OCI-LY3 (cell line): Measurements from ENCODE around the gene SPG7.

Experiments used
- H2AFZ ChIP-seq: fragments of 200-600, 300-600 bp; shearing (Covaris generic); 2 replicates; pipeline ENCODE4 v1.6.0; 2014; ENCODE audit warnings: antibody characterized with exemption, low read depth, low read length
- H3K27ac ChIP-seq: fragments of 200-600, 300-600 bp; sonication (generic); 2 replicates; pipeline ENCODE4 v1.5.1; 2014; ENCODE audit warnings: mild to moderate bottlenecking, low read length, moderate library complexity, mixed read lengths
- H3K27me3 ChIP-seq: fragments of 200-600, 300-600 bp; sonication (generic); 2 replicates; pipeline ENCODE4 v1.6.1; 2014; ENCODE audit warnings: low read depth, low read length, mixed read lengths
- H3K36me3 ChIP-seq: fragments of 200-600, 300-600 bp; sonication (generic); replicated peaks from 2 replicates; pipeline ENCODE3; 2014; ENCODE audit warnings: low read depth, low read length, mixed read lengths
- H3K4me1 ChIP-seq: fragments of 300-600, 200-600 bp; sonication (generic); 2 replicates; pipeline ENCODE4 v1.6.1; 2014; ENCODE audit warnings: low read length, mixed read lengths
- H3K4me2 ChIP-seq: fragments of 200-600, 300-600 bp; sonication (generic); 2 replicates; pipeline ENCODE4 v1.6.1; 2014; ENCODE audit warnings: low read length, mixed read lengths
- H3K4me3 ChIP-seq: fragments of 300-600, 200-600 bp; sonication (generic); 2 replicates; pipeline ENCODE4 v1.5.1; 2014; ENCODE audit warnings: antibody characterized with exemption, mild to moderate bottlenecking, low read length, moderate library complexity
- H3K79me2 ChIP-seq: fragments of 300-600, 200-600 bp; shearing (Covaris generic); 2 replicates; pipeline ENCODE4 v1.6.1; 2014; ENCODE audit warnings: mild to moderate bottlenecking, low read length, mixed read lengths
- H3K9ac ChIP-seq: fragments of 300-600, 200-600 bp; shearing (Covaris generic); 2 replicates; pipeline ENCODE4 v1.6.0; 2014; ENCODE audit warnings: mild to moderate bottlenecking, low read length, moderate library complexity
- H3K9me3 ChIP-seq: fragments of 200-600, 300-600 bp; shearing (Covaris generic); 2 replicates; pipeline ENCODE4 v1.6.1; 2014; ENCODE audit warnings: low read length, mixed read lengths; ENCODE audit not compliant: insufficient read depth
- H4K20me1 ChIP-seq: fragments of 200-600, 300-600 bp; sonication (generic); 2 replicates; pipeline ENCODE4 v1.6.1; 2016; ENCODE audit warnings: low read length, mixed read lengths; ENCODE audit not compliant: insufficient read depth
- CTCF ChIP-seq: fragments of 200-600, 300-600 bp; sonication (generic); IDR thresholded peaks from 2 replicates; pipeline ENCODE4 v1.5.1; 2014; ENCODE audit warnings: antibody characterized with exemption, low read length, low read depth
- EZH2phosphoT487 ChIP-seq: fragments of 200-600 bp; shearing (Covaris generic); IDR thresholded peaks from 2 replicates; pipeline ENCODE4 v1.6.1; 2018; ENCODE audit warnings: antibody characterized with exemption, mixed run types, low read depth

The SPG7 gene

DNA sequence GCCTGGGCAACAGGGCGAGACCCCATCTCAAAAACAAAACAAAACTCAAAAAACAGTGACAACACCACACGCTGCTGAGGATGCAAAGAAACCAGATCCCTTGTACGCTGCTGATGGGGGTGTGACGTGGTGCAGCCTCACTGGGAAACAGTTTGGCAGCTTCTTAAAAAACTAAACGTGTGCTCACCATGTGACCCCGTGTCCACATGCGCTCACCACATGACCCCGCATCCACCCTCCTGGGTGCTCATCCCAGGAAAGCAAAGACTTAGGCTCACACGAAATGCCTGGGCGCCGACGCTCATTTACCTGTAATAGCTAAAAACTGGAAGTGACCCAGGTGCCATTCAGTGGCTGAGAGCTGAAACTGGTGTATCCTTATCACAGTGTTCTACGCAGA, 32.4 kb downstream of the SPG7 start:
- no peaks in the 10 kb centered on the region for H3K4me1 ChIP-seq
- H3K36me3 ChIP-seq, result peaks cover 14% of the 10 kb centered on the region
- no peaks in the 10 kb centered on the region for H3K9me3 ChIP-seq
- no peak overlapping the region for H3K9ac ChIP-seq
- no peak overlapping the region for H2AFZ ChIP-seq
- no peaks in the 10 kb centered on the region for H3K79me2 ChIP-seq
- H3K4me3 ChIP-seq, result no peak overlapping the region
- no peak overlapping the region for H3K4me2 ChIP-seq
- H3K27me3 ChIP-seq, result no peaks in the 10 kb centered on the region
- no peaks in the 10 kb centered on the region; the same call in 1 of the 2 replicates for H4K20me1 ChIP-seq
- TF ChIP-seq CTCF (no peak), EZH2phosphoT487 (no peak)
- H3K27ac ChIP-seq, result no peak overlapping the region

DNA sequence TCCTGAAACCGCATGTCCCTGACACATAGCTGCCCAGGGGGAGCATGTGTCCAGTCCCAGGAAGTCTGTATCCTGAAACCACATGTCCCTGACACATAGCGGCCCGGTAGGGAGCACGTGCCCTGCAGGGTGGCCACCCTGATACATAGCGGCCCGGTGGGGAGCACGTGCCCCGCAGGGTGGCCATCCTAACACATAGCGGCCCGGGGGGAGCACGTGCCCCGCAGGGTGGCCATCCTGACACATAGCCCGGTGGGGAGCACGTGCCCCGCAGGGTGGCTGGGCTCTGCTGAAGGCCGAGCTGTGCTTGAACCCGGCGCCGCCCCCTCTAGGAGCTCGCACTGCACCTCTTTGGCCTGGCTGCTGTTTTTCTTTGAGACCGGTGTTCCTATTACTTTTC, 33.6 kb downstream of the SPG7 start:
- no peak overlapping the region for H3K4me2 ChIP-seq
- no peaks in the 10 kb centered on the region for H3K4me1 ChIP-seq
- peaks cover 11% of the 10 kb centered on the region for H3K36me3 ChIP-seq
- TF ChIP-seq EZH2phosphoT487 (no peak), CTCF (no peak)
- no peak overlapping the region for H2AFZ ChIP-seq
- H3K79me2 ChIP-seq, result no peaks in the 10 kb centered on the region
- H3K9ac ChIP-seq, result no peak overlapping the region
- no peak overlapping the region for H3K4me3 ChIP-seq
- H3K27ac ChIP-seq, result no peak overlapping the region
- no peaks in the 10 kb centered on the region; the same call in 1 of the 2 replicates for H4K20me1 ChIP-seq
- no peaks in the 10 kb centered on the region for H3K27me3 ChIP-seq
- H3K9me3 ChIP-seq, result no peaks in the 10 kb centered on the region

DNA sequence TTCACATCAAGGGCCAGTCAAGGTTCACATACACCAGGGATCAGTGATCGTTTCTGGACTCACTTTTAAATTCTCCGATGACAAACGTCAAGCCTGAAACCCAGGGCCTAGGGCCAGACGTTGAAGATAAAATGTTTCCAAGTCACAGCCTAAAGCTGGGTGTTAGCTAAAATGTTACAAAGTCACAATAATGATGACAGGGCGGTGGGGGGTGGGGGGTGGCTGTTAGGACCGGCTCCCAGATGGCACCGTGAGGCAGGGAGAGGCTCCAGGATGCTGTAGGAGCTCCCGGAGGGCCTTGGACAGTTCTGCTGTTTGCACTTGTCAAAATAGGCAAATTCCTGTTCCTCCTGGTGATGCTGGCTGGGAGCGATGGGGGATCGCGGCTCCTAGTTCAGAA, 35.9 kb downstream of the SPG7 start:
- Histone ChIP-seq H3K79me2 (no peaks in the 10 kb centered on the region), H2AFZ (no peak overlapping the region), H3K9me3 (no peaks in the 10 kb centered on the region), H3K27ac (no peak overlapping the region), H3K27me3 (no peaks in the 10 kb centered on the region), H4K20me1 (no peaks in the 10 kb centered on the region; the same call in 1 of the 2 replicates), H3K4me2 (no peak overlapping the region), H3K36me3 (peaks cover 12% of the 10 kb centered on the region), H3K4me1 (no peaks in the 10 kb centered on the region), H3K4me3 (no peak overlapping the region), H3K9ac (no peak overlapping the region)
- TF ChIP-seq EZH2phosphoT487, result no peak
- no peak for TF ChIP-seq CTCF

DNA sequence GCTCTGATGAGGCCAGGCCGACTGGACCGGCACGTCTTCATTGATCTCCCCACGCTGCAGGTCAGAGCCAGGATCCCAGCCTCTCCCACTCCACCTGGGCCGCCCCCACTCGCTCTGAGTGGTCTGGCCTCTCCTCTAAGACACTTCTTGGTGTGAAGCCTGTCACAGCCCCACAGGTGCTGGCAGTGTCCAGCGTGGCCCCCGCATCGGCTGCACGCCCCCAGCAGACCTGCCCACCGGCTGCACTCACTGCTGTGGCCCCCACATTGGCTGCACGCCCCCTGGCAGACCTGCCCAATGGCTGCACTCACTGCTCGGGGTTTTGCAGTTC, 36.5 kb downstream of the SPG7 start:
- Histone ChIP-seq H3K4me3 (no peak overlapping the region), H3K9ac (no peak overlapping the region), H3K79me2 (no peaks in the 10 kb centered on the region), H3K27ac (no peak overlapping the region), H3K9me3 (no peaks in the 10 kb centered on the region), H3K4me1 (no peaks in the 10 kb centered on the region), H3K36me3 (peaks cover 12% of the 10 kb centered on the region), H4K20me1 (no peaks in the 10 kb centered on the region; the same call in 1 of the 2 replicates), H2AFZ (no peak overlapping the region), H3K4me2 (no peak overlapping the region), H3K27me3 (no peaks in the 10 kb centered on the region)
- TF ChIP-seq EZH2phosphoT487 (no peak), CTCF (no peak)
